GM12874 (cell line): ENCODE measurements around the gene ADAMTSL4.

Experiments
- CTCF ChIP-seq: IDR thresholded peaks from 2 replicates; pipeline ENCODE4 v1.5.1; 2011; ENCODE audit warnings: low read depth, mild to moderate bottlenecking, control low read depth, low read length, moderate library complexity; ENCODE audit not compliant: insufficient read depth

ADAMTSL4 gene

DNA sequence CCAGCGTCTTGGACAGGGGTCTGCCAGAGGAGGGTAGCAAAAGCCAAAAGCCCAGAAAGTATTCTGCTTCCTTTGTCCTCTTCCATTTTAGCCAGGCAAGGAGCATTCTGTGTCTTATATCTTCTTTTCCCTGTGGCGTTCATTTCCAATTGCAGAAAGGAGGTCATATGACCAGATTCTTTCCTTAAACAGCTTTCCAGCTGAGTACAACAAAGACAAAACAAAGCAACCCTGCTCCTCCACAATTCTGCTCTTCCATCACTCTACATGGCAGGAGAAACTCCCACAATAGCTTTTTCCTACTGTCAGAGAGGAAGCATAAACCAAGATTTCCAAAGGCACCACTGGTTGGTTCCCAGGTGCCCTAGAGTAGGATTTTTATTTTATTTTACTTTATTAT is 60.5 kb downstream of the ADAMTSL4 start:
- no peak for TF ChIP-seq CTCF
